ENCODE results near the gene GJD3. TPM values are rescaled to one million over a fixed set of nuclear protein-coding genes. Genes with fewer than 3 reads are reported as not detected.
A peak's percentile ranks its signal among the peaks of the same experiment; 100 is the strongest.
"Not testable (repeated sequence)": the region's sequence is repeated elsewhere in the genome, so short reads cannot be mapped to it uniquely, and the experiment has no call there.

Gene GJD3
- total RNA-seq, 4 donors from 2014 or later: not detected

DNA sequence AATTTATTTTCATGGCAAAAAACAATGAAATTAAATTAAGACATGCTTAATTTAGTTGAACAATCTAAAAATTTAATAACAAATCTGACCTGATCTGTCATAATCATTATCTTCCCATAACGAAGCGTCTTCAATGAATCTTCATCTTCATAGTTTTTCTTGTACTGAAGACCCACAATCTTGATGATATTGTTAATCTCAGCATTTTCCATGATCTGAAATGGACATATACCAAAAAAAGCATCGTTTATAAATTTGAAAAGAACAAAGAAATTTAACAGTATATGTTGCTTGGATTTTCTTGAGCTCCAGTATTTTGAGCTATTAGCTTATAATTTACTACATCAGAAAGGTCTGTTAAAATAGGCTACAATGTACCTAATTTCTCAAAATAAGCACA lies 42.9 kb upstream of the GJD3 start:
- TF ChIP-seq, protein P1, sequence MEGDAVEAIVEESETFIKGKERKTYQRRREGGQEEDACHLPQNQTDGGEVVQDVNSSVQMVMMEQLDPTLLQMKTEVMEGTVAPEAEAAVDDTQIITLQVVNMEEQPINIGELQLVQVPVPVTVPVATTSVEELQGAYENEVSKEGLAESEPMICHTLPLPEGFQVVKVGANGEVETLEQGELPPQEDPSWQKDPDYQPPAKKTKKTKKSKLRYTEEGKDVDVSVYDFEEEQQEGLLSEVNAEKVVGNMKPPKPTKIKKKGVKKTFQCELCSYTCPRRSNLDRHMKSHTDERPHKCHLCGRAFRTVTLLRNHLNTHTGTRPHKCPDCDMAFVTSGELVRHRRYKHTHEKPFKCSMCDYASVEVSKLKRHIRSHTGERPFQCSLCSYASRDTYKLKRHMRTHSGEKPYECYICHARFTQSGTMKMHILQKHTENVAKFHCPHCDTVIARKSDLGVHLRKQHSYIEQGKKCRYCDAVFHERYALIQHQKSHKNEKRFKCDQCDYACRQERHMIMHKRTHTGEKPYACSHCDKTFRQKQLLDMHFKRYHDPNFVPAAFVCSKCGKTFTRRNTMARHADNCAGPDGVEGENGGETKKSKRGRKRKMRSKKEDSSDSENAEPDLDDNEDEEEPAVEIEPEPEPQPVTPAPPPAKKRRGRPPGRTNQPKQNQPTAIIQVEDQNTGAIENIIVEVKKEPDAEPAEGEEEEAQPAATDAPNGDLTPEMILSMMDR (IDR thresholded peaks at IDR 0.05): no peak
- no peak for TF ChIP-seq EP300 (IDR thresholded peaks at IDR 0.05)
- TF ChIP-seq POLR2A (IDR thresholded peaks at IDR 0.05): no peak
- 89 to 90% methylated on average over 3 of the region's 3 CpGs for WGBS, 2 donors
- H3K36me3 ChIP-seq: no peaks in the 10 kb centered on the region
- H3K27me3 ChIP-seq: no peaks in the 10 kb centered on the region
- no peaks in the 10 kb centered on the region for H3K4me1 ChIP-seq
- DNase-seq (ENCODE audit: low spot score in 2 of 2): no peak
- H3K4me3 ChIP-seq: no peak overlapping the region
- no peaks in the 10 kb centered on the region for H3K9me3 ChIP-seq
- H3K27ac ChIP-seq: no peak overlapping the region

GRCh38 chr17:40404003-40404402 lies 39.5 kb upstream of the GJD3 start:
- no peak for DNase-seq (ENCODE audit: low spot score in 2 of 2)

DNA sequence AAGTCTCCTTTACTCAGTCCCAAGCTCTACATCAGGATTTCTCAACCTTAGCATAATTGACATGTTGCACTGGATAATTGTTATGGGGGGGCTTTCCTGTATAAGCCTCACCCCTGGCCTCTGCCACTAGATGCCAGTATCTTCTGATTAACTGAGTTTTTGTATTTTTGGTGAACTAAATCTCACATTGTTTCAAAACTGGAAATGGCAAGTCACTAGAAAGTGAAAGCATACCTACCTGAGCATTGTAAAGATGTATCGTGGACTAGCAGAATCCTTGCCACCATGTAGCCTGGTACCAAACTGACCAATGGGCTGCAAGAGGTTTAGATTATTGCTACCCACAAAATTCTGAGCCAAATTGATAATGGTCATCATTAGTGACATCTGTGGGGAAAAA lies 38.1 kb upstream of the GJD3 start:
- no peak overlapping the region for H3K27ac ChIP-seq

More at GRCh38 chr17:40404003-40404402, 39.5 kb upstream of the GJD3 start:
- Histone ChIP-seq H3K9me3 (no peaks in the 10 kb centered on the region), H3K27ac (no peak overlapping the region), H3K27me3 (no peaks in the 10 kb centered on the region), H3K4me1 (peaks cover 0 to 4% (median 0%) of the 10 kb centered on the region in 4 donors), H3K36me3 (no peaks in the 10 kb centered on the region), H3K4me3 (no peak overlapping the region)
- TF ChIP-seq, protein P1 (IDR thresholded peaks at IDR 0.05): no peak
- TF ChIP-seq EP300 (IDR thresholded peaks at IDR 0.05): no peak
- no peak for TF ChIP-seq POLR2A (IDR thresholded peaks at IDR 0.05)
- WGBS, 2 donors: 74 to 80% methylated on average over 3 of the region's 3 CpGs

GRCh38 chr17:40399185-40399584 lies 34.6 kb upstream of the GJD3 start:
- H3K4me1 ChIP-seq: peaks cover 0 to 7% (median 0%) of the 10 kb centered on the region in 4 donors
- TF ChIP-seq EP300 (IDR thresholded peaks at IDR 0.05) (no peak), POLR2A (IDR thresholded peaks at IDR 0.05) (no peak)
- TF ChIP-seq, protein P1 (IDR thresholded peaks at IDR 0.05): peak; percentile 32 to 65 (median 49)
- DNase-seq (ENCODE audit: low spot score in 2 of 2): no peak
- H3K36me3 ChIP-seq: no peaks in the 10 kb centered on the region
- no peak overlapping the region for H3K4me3 ChIP-seq
- no peaks in the 10 kb centered on the region for H3K27me3 ChIP-seq
- H3K9me3 ChIP-seq: no peaks in the 10 kb centered on the region
- no peak overlapping the region for H3K27ac ChIP-seq
- WGBS, 2 donors: 54 to 55% methylated on average over 4 of the region's 4 CpGs

More for the DNA sequence above, 38.1 kb upstream of the GJD3 start:
- no peak for DNase-seq (ENCODE audit: low spot score in 2 of 2)
- Histone ChIP-seq H3K27me3 (no peaks in the 10 kb centered on the region), H3K9me3 (no peaks in the 10 kb centered on the region), H3K36me3 (no peaks in the 10 kb centered on the region), H3K4me1 (peaks cover 0 to 7% (median 0%) of the 10 kb centered on the region in 4 donors), H3K4me3 (no peak overlapping the region)
- 82 to 91% methylated on average over 1 of the region's 1 CpG for WGBS, 2 donors
- TF ChIP-seq, protein P1 (IDR thresholded peaks at IDR 0.05): no peak
- TF ChIP-seq EP300 (IDR thresholded peaks at IDR 0.05) (no peak), POLR2A (IDR thresholded peaks at IDR 0.05) (no peak)

DNA sequence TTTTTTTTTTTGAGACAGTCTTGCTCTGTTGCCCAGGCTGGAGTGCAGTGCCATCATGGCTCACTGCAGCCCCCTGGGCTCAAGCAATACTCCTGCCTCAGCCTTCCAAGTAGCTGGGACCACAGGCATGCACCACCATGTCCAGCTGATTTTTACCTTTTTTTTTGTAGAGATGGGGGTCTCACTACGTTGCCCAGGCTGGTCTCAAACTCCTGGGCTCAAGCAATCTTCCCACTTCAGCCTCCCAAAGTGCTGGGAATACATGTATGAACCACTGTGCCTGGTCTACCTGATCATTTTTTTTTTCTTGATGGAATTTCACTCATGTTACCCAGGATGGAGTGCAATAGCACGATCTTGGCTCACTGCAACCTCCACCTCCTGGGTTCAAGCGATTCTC lies 22.0 kb upstream of the GJD3 start:
- DNase-seq (ENCODE audit: low spot score in 2 of 2); H3K27ac ChIP-seq; H3K4me1 ChIP-seq; H3K9me3 ChIP-seq; H3K27me3 ChIP-seq; H3K4me3 ChIP-seq; H3K36me3 ChIP-seq: not testable (repeated sequence)
- 92 to 94% methylated on average over 3 of the region's 3 CpGs for WGBS, 2 donors

- DNase-seq (ENCODE audit: low spot score in 2 of 2): no peak
- Histone ChIP-seq H3K4me3 (no peak overlapping the region), H3K27ac (no peak overlapping the region), H3K27me3 (no peaks in the 10 kb centered on the region), H3K9me3 (no peaks in the 10 kb centered on the region), H3K36me3 (no peaks in the 10 kb centered on the region), H3K4me1 (no peaks in the 10 kb centered on the region)
- TF ChIP-seq EP300 (IDR thresholded peaks at IDR 0.05) (no peak), POLR2A (IDR thresholded peaks at IDR 0.05) (no peak)
- TF ChIP-seq, protein P1 (IDR thresholded peaks at IDR 0.05): no peak
- WGBS, 2 donors: 40 to 55% methylated on average over 4 of the region's 4 CpGs
Measured at GRCh38 chr17:40382251-40382650, 17.7 kb upstream of the GJD3 start.

All from tibial nerve (tissue), 4 donors.